ENCODE data around the gene TPM1.

TPM1 gene

DNA sequence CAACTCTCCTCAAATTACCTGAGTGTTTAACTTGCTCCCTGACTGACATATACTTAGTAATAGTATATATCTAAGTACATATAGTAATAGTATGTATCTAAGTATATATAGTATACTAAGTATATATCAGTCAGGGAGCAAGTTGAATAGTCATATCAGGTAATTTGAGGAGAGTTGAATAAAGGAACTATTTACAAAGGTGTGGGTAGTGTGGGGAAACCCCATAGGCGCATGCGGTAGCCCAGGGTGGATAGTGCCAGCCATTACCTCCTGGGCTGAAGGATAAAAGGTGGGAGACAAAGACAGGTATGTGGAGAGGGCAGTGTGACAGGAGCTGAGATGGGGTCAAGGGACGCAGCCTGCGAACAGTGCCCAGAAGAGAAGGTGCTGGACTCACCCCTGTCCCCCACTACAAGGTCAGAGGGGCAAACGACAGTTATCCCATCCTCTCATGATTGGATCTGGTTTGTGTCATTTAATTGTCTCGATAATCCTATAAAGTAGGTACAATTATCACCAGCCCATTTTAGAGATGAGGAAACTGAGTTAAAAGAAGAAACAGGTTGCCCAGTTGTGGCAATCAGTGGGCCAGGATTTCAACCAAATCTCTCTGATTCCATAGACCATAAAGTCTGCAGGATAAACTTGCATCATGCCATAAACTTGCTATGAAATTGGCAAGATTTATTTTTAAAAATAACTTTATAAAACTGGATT, 34.1 kb upstream of the TPM1 start:
- Mint-ChIP-seq H3K27me3 (peaks cover 19% of the 10 kb centered on the region), H3K36me3 (ENCODE audit: insufficient read depth) (no peaks in the 10 kb centered on the region), H3K27ac (ENCODE audit: low read depth) (no peak overlapping the region), H3K4me3 (no peak overlapping the region), H3K4me1 (no peaks in the 10 kb centered on the region), H3K9me3 (no peaks in the 10 kb centered on the region)
- no peak for ATAC-seq (replicated peaks; ENCODE audit: extremely low read depth, poor library complexity, severe bottlenecking)
- DNase-seq (ENCODE audit: low spot score in 2 of 2): no peak

DNA sequence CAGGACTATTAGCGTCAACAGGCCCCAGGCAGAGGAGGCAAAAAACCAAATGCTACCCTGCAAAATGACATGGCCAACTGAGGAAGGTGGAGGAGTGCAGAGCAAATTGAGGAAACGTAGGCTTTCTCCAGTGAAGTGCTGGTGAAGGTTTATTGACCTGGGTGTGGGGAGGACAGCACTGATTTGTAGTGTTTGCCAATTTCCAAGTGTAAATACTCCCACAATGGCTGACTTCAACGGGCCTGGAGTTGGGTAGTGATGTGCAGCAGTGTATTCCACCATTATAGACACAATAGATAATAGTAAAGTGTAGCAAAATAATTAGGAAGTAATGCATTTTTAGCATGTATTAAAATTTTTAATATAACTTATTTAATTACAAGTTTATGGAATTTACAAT, 32.2 kb upstream of the TPM1 start:
- no peaks in the 10 kb centered on the region for H3K4me1 Mint-ChIP-seq
- H3K27ac Mint-ChIP-seq (ENCODE audit: low read depth): no peak overlapping the region
- no peaks in the 10 kb centered on the region for H3K36me3 Mint-ChIP-seq (ENCODE audit: insufficient read depth)
- ATAC-seq (replicated peaks; ENCODE audit: extremely low read depth, poor library complexity, severe bottlenecking) (no peak), DNase-seq (ENCODE audit: low spot score in 2 of 2) (no peak)
- H3K4me3 Mint-ChIP-seq: no peak overlapping the region
- no peaks in the 10 kb centered on the region for H3K9me3 Mint-ChIP-seq
- peaks cover 19% of the 10 kb centered on the region for H3K27me3 Mint-ChIP-seq

- no peak for DNase-seq (ENCODE audit: low spot score in 2 of 2)
Measured at GRCh38 chr15:63010920-63011693, 31.4 kb upstream of the TPM1 start.

DNA sequence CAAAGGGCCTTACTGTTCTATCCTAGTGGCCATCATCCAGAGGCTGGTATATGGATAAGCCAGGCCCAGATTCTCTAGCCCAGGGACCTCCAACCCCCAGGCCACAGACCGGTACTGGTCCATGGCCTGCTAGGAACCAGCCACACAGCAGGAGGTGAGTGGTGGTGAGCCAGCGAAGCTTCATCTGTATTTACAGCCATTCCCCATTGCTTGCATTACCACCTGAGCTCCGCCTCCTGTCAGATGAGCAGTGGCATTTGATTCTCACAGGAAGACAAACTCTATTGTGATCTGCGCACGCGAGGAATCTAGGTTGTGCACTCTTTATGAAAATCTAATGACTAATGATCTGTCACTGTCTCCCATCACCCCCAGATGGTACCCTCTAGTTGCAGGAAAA, 30.1 kb upstream of the TPM1 start:
- no peaks in the 10 kb centered on the region for H3K4me1 Mint-ChIP-seq
- H3K36me3 Mint-ChIP-seq (ENCODE audit: insufficient read depth): no peaks in the 10 kb centered on the region
- DNase-seq (ENCODE audit: low spot score in 2 of 2) (no peak), ATAC-seq (replicated peaks; ENCODE audit: extremely low read depth, poor library complexity, severe bottlenecking) (no peak)
- H3K9me3 Mint-ChIP-seq: no peaks in the 10 kb centered on the region
- no peak overlapping the region for H3K27ac Mint-ChIP-seq (ENCODE audit: low read depth)
- H3K27me3 Mint-ChIP-seq: peaks cover 14% of the 10 kb centered on the region
- no peak overlapping the region for H3K4me3 Mint-ChIP-seq

More at GRCh38 chr15:63010920-63011693, 31.4 kb upstream of the TPM1 start:
- Mint-ChIP-seq H3K9me3 (no peaks in the 10 kb centered on the region), H3K36me3 (ENCODE audit: insufficient read depth) (no peaks in the 10 kb centered on the region), H3K4me3 (no peak overlapping the region), H3K4me1 (no peaks in the 10 kb centered on the region), H3K27ac (ENCODE audit: low read depth) (no peak overlapping the region), H3K27me3 (peaks cover 19% of the 10 kb centered on the region)
- ATAC-seq (replicated peaks; ENCODE audit: extremely low read depth, poor library complexity, severe bottlenecking): no peak

DNA sequence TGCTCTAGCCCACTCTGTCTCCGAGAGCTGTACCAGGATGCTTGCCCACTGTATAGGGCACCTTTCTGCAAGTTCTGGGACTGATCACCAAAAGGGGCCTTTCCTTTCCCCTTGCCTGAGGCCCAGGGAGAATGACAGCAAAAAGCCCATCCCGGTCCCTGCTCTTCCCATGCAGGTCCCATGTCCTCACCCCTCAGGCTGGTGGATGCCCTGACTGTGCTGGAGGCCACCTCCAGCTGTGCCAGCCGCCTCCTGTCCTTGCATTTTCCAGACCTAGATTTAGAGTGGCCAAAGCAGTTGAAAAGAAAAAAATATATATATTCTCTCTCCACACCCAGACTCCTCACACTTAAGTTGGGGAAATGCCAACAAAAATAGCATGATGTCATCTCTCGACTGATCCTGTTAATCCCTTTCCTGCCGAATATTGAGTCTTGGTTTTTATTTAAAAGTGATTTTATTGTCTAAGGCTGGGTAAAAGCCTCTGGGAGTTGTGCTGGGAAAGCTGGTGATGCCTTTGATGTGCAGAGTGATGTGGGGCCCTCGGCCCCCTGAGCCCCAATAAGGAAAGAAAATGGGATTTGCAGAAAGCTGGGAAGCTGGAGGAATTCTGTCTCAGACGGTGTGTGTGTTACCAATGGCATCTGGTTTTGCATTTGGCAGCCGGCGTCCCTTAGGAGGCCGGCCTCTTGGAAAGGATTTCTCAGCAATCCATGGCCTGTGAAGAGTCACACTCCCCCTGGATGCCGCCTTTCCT, 29.3 kb upstream of the TPM1 start:
- DNase-seq (ENCODE audit: low spot score in 2 of 2): no peak

GRCh38 chr15:63014578-63014977, 28.0 kb upstream of the TPM1 start:
- Mint-ChIP-seq H3K4me3 (no peak overlapping the region), H3K36me3 (ENCODE audit: insufficient read depth) (no peaks in the 10 kb centered on the region), H3K9me3 (no peaks in the 10 kb centered on the region), H3K27me3 (no peaks in the 10 kb centered on the region), H3K27ac (ENCODE audit: low read depth) (no peak overlapping the region), H3K4me1 (no peaks in the 10 kb centered on the region)
- ATAC-seq (replicated peaks; ENCODE audit: extremely low read depth, poor library complexity, severe bottlenecking) (no peak), DNase-seq (ENCODE audit: low spot score in 2 of 2) (no peak)

More for the DNA sequence above, 29.3 kb upstream of the TPM1 start:
- Mint-ChIP-seq H3K36me3 (ENCODE audit: insufficient read depth) (no peaks in the 10 kb centered on the region), H3K9me3 (no peaks in the 10 kb centered on the region), H3K4me1 (no peaks in the 10 kb centered on the region), H3K27me3 (peaks cover 6% of the 10 kb centered on the region), H3K27ac (ENCODE audit: low read depth) (no peak overlapping the region), H3K4me3 (no peak overlapping the region)
- no peak for ATAC-seq (replicated peaks; ENCODE audit: extremely low read depth, poor library complexity, severe bottlenecking)

GRCh38 chr15:63015618-63016017, 26.9 kb upstream of the TPM1 start:
- no peak overlapping the region for H3K27ac Mint-ChIP-seq (ENCODE audit: low read depth)

GRCh38 chr15:63016234-63016633, 26.3 kb upstream of the TPM1 start:
- Mint-ChIP-seq H3K36me3 (ENCODE audit: insufficient read depth) (no peaks in the 10 kb centered on the region), H3K9me3 (no peaks in the 10 kb centered on the region), H3K4me1 (no peaks in the 10 kb centered on the region), H3K4me3 (no peak overlapping the region), H3K27ac (ENCODE audit: low read depth) (no peak overlapping the region), H3K27me3 (no peaks in the 10 kb centered on the region)
- DNase-seq (ENCODE audit: low spot score in 2 of 2) (no peak), ATAC-seq (replicated peaks; ENCODE audit: extremely low read depth, poor library complexity, severe bottlenecking) (no peak)

More at GRCh38 chr15:63015618-63016017, 26.9 kb upstream of the TPM1 start:
- H3K27me3 Mint-ChIP-seq: no peaks in the 10 kb centered on the region
- no peak overlapping the region for H3K4me3 Mint-ChIP-seq
- DNase-seq (ENCODE audit: low spot score in 2 of 2) (no peak), ATAC-seq (replicated peaks; ENCODE audit: extremely low read depth, poor library complexity, severe bottlenecking) (no peak)
- no peaks in the 10 kb centered on the region for H3K36me3 Mint-ChIP-seq (ENCODE audit: insufficient read depth)
- no peaks in the 10 kb centered on the region for H3K9me3 Mint-ChIP-seq
- H3K4me1 Mint-ChIP-seq: no peaks in the 10 kb centered on the region

DNA sequence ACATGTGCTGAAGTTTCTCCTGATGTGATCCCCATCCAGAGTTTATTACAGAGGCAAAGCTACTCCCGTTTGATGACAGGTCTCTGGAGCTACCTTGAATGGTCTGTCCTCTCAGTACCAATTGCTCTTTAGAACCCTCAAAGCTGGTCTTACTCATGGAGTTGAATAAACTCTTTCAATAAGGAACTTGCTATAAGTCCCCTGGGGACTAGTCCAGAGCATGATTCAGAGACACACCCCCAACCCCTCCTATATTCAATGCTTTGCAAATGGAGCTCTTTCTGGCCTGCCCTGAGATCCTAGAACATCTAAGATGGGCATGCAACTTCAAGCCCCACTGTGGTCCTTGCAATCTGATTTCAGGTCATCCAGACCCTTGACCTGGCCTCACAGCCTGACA, 23.9 kb upstream of the TPM1 start:
- H3K9me3 Mint-ChIP-seq: no peaks in the 10 kb centered on the region
- H3K36me3 Mint-ChIP-seq (ENCODE audit: insufficient read depth): no peaks in the 10 kb centered on the region
- no peak overlapping the region for H3K27ac Mint-ChIP-seq (ENCODE audit: low read depth)
- H3K4me3 Mint-ChIP-seq: no peak overlapping the region
- no peak for ATAC-seq (replicated peaks; ENCODE audit: extremely low read depth, poor library complexity, severe bottlenecking)
- H3K27me3 Mint-ChIP-seq: no peaks in the 10 kb centered on the region
- H3K4me1 Mint-ChIP-seq: no peaks in the 10 kb centered on the region
- DNase-seq (ENCODE audit: low spot score in 2 of 2): no peak

GRCh38 chr15:63019511-63020109, 22.9 kb upstream of the TPM1 start:
- Mint-ChIP-seq H3K4me1 (no peaks in the 10 kb centered on the region), H3K27me3 (no peaks in the 10 kb centered on the region), H3K36me3 (ENCODE audit: insufficient read depth) (no peaks in the 10 kb centered on the region), H3K27ac (ENCODE audit: low read depth) (no peak overlapping the region), H3K9me3 (no peaks in the 10 kb centered on the region), H3K4me3 (no peak overlapping the region)
- ATAC-seq (replicated peaks; ENCODE audit: extremely low read depth, poor library complexity, severe bottlenecking): no peak
- no peak for DNase-seq (ENCODE audit: low spot score in 2 of 2)

- H3K27ac Mint-ChIP-seq (ENCODE audit: low read depth): no peak overlapping the region
- H3K4me3 Mint-ChIP-seq: no peak overlapping the region
- H3K27me3 Mint-ChIP-seq: no peaks in the 10 kb centered on the region
- no peaks in the 10 kb centered on the region for H3K36me3 Mint-ChIP-seq (ENCODE audit: insufficient read depth)
- H3K4me1 Mint-ChIP-seq: no peaks in the 10 kb centered on the region
- ATAC-seq (replicated peaks; ENCODE audit: extremely low read depth, poor library complexity, severe bottlenecking) (no peak), DNase-seq (ENCODE audit: low spot score in 2 of 2) (no peak)
- H3K9me3 Mint-ChIP-seq: no peaks in the 10 kb centered on the region
Measured at GRCh38 chr15:63020128-63020527, 22.4 kb upstream of the TPM1 start.

DNA sequence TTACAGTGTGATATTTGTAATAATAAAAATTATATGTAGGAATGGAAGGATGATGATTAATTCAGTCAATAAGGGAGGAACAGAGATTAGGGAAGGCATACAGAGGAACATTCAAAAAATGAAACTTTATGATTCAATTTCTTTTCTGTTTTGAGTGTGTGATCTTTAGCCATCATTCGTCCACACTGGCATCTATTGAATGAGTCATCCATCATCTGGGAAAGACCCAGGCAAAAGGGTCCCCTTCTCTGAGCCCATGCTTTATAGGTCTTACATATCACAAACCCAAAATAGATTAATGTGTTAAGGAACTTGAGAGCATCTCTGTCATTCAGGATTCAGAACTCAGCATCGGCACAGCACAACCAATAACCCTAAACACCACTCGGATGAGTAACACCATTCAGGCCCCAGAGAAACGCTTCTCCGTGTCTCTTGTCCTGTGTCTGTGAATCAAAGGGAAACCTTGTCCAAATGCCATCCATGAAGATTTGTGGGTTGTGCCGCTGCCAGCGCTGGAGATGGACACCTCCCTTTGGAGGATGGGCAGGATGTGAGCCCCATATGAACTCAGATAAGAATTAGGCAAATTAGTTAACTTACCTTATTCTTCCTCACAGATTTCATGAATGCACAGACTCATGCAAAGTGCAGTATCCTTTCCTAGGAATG, 21.7 kb upstream of the TPM1 start:
- no peak for ATAC-seq (replicated peaks; ENCODE audit: extremely low read depth, poor library complexity, severe bottlenecking)

More for the DNA sequence above, 21.7 kb upstream of the TPM1 start:
- DNase-seq (ENCODE audit: low spot score in 2 of 2): no peak
- Mint-ChIP-seq H3K4me3 (no peak overlapping the region), H3K27ac (ENCODE audit: low read depth) (no peak overlapping the region), H3K27me3 (no peaks in the 10 kb centered on the region), H3K9me3 (no peaks in the 10 kb centered on the region), H3K4me1 (no peaks in the 10 kb centered on the region), H3K36me3 (ENCODE audit: insufficient read depth) (no peaks in the 10 kb centered on the region)

Measured in central memory CD8-positive, alpha-beta T cell (primary cell).